GM18526 (cell line): ENCODE data around the gene HSPA12B.

ENCODE experiments used
- POLR2A ChIP-seq: IDR thresholded peaks from 3 replicates; pipeline ENCODE4 v1.6.1; 2011; ENCODE audit not compliant: insufficient read length; ENCODE audit errors: extremely low read depth

HSPA12B gene

DNA sequence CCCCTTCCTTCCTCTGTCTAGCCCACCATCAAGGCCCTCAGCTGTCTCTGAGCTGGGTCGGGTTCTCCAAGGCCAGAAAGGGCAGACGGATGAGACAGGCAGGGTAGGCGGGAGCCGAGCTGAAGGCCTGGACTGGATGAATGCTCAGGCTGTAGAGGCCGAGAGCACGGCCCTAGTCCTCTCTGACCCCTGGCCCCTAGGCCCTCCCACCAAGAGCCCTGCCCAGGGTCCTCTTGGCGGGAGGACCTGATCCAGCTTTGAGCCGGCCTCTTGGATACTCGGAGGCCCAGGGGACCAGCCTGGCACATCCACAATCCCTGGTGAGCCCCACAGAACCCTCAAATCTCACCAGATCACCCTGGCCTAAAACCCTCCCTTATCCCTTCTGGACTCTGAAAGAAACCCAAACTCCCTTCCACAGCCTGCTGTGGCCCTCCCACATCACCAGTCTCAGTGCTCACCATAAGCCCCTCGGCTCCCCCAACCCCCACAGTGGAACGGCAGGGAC is 26.9 kb downstream of the HSPA12B start:
- no peak for TF ChIP-seq POLR2A

DNA sequence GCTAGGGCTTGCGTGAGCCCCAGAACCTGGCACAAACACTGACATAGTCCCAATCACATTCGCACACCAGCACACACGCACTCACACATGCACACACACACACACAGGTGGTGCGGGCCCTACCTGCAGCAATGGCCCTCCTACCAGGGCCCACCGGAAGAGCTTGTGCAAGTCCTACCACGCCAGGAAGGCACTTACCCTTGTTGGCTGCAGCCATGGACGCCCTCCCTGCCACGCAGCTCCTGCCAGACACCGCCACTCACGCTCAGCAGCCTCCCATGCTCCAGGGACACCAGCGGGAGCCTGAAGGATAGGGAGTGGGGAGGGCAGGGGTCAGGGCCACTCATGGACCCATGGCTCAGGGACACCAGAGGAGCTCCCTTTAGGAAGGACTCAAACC is 27.4 kb downstream of the HSPA12B start:
- no peak for TF ChIP-seq POLR2A

DNA sequence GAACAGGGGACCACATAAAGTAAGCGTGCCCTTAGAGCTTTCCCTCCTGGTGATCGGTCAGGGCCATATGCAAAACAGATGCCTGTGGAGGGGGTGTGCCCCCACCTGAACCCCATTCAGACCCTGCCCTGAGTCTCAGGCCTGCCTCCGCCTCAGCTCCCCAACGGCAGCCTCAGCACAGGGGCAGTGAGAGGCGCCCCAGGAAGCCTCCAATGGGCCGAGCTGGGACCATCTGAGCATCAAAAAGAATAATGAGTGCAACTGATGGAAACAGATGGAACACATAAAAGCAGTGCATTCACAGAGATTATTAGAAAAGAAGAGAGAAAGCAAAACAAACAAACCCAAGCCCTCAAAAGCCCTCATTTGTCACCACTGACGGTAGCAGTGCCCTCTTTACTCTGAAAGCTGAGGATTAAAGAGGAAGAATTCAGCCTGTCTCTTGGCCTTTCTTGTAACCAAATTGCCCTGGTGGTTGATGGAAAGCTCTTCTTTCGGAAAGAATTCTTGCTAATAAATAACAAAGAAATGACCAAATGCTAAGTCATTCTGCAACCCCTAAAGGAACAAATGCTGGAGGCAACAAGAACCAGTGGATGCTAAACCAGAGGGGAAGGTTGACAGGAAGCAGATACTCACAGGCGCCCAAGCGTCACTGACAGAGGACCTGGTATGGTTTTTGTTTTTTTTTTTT is 28.3 kb downstream of the HSPA12B start:
- no peak for TF ChIP-seq POLR2A

DNA sequence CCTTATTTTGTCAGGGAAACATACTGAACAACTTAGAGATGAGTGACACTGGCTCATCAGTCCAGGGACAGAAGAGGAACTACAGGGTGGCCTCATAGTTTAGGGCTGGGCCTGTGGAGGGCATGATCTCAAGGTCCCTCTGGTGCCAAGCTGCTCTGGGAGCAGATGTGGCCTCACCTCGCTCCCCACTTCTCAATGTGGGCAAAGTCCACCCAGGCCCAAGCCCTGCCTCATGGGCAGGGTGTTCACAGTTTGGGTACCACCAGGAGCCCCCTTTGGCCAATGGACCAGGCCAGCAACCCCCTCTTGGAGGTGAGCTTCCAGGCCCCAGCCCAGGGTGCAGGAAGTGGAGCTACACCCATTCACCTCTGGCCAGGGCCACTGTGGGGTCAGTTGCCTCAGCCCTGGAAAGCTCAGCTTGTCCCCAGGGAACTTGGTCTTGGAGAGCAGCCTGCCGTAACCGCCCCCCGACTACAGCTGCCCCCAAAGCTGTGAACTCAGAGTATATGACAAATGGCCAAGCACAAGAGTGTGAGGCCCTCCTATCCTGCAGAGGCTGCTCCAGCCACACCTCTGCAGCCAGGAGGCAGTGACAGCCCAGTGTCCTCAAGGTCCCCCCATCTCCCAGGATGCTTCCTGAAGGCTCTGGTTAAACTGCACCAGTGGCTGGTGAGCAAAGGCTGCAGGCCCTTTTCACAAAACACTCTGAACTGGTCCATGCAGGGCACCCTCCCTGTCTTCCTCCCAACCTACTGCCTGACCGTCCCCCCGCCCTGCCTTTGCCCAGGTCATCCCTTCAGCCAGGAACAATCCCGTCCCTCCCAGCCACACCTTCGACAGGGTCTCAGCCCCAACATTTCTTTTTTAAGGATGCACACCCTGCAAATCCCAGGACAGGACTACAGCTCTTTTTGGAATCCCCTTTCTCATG is 31.5 kb downstream of the HSPA12B start:
- TF ChIP-seq POLR2A: no peak

DNA sequence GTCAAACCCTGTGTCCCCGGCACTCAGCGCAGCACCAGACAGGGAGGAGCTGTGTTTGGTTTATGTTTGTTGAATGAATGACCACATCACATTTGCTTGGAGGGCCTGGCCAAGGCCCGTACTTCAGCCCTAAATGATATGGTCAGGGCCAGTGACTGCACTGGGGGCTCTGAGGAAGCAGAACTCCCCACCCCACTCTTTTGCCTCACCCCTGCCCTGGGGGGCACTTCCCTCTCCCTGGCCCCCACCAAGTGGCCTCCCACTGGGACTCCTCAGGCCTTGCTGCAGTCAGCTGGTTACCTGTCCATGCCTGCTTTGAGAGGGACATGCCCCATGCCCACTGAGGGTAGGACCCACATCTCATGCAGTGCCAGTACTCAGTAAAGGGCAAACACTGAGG is 32.2 kb downstream of the HSPA12B start:
- no peak for TF ChIP-seq POLR2A

DNA sequence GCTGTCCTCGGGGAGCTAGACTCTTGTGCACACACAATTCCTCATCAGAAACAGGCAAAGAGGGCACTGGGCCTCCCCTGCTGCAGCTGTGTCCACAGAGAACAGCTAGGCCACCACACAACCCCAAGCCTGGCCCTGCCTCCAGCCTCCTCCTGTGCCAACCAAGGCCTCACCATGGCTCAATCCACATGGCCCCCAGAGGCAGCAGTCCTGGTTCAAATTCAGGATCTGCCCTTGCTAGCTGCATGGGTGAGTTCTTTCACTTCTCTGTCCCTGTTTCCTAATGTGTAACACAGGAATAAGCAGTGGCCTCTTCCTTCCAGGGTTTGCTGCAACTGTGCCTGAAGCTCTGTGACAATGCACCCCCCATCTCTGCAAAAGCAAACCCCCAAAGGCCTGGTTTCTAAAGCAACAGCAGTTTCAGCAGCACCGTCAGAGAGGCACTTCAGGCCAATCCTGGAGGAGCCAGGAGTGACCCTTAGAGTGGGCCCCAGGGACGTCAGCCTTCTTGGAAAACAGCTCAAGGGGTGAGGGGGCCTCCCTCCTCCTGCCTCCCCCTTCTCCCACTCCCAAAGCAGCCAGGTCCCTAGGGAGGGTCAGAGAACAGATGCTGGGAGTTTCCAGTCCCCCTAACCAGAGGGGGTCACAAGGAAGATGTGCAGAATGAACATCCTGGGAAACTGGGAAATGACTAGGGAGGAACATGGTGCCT is 32.8 kb downstream of the HSPA12B start:
- no peak for TF ChIP-seq POLR2A

DNA sequence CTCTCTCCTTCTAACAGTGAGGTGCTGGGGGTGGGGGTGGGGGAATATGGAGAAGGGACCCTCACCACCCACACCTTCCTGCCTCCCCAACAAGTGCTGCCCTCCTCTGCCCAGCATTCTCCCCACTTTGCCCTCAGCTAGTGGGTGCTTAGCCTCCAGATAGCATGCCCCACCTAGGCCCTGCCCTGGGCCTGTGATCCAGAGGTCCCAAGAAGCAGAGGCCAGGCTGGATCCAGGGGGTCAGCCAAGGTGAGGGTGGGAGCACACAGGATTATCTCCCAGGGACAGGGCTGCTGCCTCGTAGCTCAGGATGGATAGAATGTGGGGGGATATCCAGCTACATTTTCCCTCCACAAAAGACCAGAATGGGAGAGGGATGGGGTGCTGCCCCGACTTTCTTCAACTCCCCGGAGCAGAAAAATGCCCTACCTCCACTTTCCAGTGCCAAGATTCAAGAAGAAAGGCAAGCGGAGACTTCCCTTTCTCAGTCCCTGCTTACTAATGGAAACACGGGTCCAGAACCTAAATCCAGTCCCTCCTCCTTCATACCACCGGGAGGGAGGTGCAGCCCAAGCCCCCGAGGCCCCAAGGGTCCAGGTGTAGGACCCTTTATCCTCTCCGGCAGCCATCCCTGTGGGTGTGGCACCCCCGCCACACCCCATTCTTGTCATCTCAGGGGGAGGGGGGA is 34.1 kb downstream of the HSPA12B start:
- no peak for TF ChIP-seq POLR2A

DNA sequence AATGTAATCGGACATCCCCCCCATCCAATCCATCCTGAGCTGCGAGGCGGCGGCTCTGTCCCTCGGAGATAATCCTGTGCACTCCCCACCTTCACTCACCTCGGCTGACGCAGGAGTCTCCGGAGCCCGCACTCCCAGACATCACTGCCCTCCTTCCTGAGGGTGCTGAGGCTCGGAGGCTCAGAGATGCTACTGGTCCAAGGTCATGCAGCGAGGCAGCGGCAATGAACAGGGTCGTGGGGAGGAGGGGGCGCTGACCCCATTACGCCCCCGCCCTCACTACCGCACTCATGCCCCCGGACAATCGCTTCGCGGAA is 34.6 kb downstream of the HSPA12B start:
- TF ChIP-seq POLR2A: no peak

DNA sequence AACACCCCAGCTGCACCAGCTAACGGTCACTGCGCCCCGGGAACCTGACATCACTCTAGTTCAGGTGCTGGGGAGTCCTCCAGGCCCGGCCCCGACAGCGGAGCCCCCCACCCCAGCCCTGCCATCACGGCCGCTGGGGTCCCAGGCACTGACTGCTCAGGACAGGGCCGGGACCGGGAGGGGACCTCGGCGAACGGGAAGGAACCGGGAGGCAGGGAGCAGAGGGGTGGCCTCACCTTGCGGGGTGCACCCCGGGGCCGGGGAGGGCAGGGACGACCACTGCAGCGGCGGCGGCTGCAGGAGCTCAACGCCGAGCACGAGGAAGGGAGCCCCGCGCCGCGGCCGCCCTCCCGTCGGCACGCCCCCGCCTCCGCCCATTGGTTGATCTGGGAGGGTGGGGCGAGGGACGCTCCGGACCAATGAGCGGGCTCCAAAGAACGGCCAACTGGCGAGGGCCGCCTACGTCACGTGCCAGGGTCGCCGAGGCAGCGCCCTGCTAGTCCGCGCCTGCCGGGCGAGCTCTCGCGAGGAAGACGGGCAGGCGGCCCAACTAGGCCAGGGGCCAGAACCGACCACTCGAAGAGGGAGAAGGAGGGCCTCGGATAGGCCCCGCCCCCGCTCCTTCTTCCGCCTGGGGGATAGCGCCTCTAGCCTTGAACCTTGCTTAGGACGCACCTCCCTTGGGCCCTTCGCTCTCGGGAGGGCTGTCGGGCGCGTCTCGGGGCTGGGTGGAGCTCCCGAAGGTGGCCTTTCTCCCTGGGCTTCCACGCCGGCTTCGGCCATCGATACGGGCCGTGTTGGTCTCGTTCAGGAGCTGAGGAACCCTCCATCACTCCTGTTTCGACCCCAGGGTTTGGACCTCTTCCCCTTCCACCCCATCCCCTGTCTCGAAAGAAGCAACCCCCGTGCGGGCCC is 35.2 kb downstream of the HSPA12B start, which contains the start of gene ADISSP:
Gene ADISSP, minus strand, starts transcription at position 327 of the 915 bp plus-strand sequence. CDS start 7,653 bp downstream, outside the sequence.
- peak; percentile 73 for TF ChIP-seq POLR2A

DNA sequence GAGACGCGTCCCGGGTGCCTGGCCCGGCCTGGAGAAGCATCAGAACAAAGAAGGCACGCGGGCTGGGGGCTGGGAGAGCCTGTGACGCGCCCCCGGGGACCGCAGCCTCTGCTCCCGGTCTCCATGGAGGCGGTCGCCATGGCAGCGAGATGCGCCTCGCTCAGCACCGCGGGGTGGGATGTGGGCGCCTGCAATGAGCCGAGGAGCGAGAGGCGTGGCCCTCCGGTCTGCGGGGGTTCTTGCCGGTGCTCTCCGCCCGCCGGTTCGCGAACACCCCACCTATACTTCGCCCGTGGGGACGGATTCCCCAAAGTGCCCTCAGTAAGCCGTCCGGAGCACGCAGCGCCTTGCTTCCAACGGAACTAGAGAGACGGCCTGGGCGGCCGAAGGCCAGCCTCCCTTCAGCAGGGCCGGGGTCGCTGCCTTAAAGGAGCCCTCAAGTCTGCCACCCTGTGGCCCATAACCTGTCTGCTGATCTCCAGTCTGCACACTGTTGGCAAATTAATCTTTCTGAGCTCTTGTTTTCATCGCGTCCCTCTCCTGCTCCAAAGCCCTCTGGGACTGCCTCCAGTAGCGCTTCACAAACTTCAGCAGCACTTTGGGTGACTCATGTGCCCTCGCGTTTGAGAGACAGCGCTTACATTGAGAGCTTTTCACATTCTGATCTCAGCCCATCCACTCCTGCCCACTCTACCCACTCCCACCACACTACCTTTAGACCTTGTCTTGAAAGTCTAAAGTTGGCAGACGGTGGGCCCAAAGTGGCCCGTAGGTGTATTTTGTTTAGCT is 36.1 kb downstream of the HSPA12B start:
- no peak for TF ChIP-seq POLR2A

DNA sequence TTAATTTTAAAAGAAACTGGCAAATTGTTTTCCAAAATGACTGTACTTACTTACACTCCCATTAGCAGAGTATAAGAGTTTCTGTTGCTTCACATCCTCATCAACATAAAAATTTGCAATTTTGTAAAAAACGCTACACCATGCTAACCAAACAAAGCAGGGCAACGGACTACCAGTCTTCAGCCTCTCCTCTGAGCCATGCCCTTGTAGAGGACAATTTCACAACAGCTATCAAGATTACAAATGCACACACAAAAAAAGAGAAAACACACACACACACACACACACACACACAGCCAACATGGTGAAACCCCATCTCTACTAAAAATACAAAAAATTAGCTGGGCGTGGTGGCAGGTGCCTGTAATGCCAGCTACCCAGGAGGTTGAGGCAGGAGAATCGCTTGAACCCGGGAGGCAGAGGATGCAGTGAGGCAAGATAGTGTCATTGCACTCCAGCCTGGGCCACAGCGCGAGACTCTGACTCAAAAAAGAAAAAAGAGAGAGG is 39.1 kb downstream of the HSPA12B start:
- no peak for TF ChIP-seq POLR2A

DNA sequence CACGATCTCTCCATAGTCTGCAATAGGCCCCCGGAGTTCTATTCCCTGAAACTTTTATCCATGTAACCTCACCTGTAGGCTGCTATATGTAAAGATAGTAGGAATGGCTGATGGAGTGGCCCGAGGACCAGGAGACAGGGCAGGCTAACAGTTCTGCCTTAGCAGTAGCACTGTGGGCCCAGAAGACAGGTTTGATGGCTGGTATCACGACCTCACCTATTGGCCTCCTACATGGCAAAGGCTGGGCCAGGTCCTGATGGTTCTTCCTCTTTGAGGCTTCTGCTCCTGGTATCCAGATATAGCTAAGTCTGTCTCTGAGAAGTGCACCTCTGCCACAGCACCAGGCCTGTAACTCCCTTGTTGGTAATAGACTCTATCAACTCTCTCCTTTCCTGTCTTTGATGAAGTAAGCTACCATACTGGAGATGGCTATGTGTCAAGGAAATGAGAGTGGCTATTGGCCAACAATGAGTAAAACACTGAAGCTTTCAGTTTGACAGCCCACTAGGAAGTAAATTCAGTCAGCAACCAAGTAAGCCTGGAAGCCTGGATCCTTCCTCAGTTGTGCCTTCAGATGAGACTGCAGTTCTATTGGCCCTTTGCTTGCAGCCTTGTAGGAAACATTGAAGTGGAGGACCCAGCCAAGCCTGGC is 43.1 kb downstream of the HSPA12B start:
- no peak for TF ChIP-seq POLR2A

DNA sequence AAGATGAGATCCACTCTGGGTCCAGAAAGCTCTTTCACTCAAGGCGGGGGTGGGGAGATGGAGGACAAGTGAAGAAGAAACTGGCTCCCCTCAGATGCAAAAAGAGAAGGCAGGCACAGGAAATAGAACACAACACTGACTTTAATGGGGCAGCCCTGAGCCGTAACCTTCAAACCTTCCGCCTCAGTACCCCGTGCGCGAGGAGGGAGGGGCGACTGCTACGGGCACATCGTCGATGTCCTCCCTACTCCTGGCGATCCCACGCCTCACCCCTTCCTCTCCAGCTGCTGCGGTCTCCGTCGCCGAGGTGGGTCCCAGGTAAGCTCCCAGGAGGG is 44.9 kb downstream of the HSPA12B start:
- no peak for TF ChIP-seq POLR2A
